ENCODE results near the gene COL4A5.
"Not testable (repeated sequence)": the region's sequence is repeated elsewhere in the genome, so short reads cannot be mapped to it uniquely, and the experiment has no call there.

COL4A5 gene

GRCh38 chrX:108456971-108457477 is 17.4 kb downstream of the COL4A5 start:
- DNase-seq: no peak

GRCh38 chrX:108464604-108465003 is 25.0 kb downstream of the COL4A5 start:
- DNase-seq: no peak

- DNase-seq: no peak
Observed at GRCh38 chrX:108468486-108468885, 28.8 kb downstream of the COL4A5 start.

- no peak for DNase-seq
Observed at GRCh38 chrX:108473979-108474378, 34.3 kb downstream of the COL4A5 start.

- DNase-seq: not testable (repeated sequence)
Observed at GRCh38 chrX:108481528-108481927, 41.9 kb downstream of the COL4A5 start.

GRCh38 chrX:108484251-108484650 is 44.6 kb downstream of the COL4A5 start:
- no peak for DNase-seq

- DNase-seq: no peak
Observed at GRCh38 chrX:108485960-108486359, 46.3 kb downstream of the COL4A5 start.

- DNase-seq: no peak
Observed at GRCh38 chrX:108494406-108495090, 54.9 kb downstream of the COL4A5 start.

GRCh38 chrX:108511721-108512120 is 72.1 kb downstream of the COL4A5 start:
- no peak for DNase-seq

- no peak for DNase-seq
Observed at GRCh38 chrX:108516184-108516583, 76.5 kb downstream of the COL4A5 start.

GRCh38 chrX:108527724-108528123 is 88.1 kb downstream of the COL4A5 start:
- no peak for DNase-seq

- no peak for DNase-seq
Observed at GRCh38 chrX:108537005-108537404, 97.4 kb downstream of the COL4A5 start.

- DNase-seq: no peak
Observed at GRCh38 chrX:108541286-108541685, 101.6 kb downstream of the COL4A5 start.

- no peak for DNase-seq
Observed at GRCh38 chrX:108557580-108557979, 117.9 kb downstream of the COL4A5 start.

GRCh38 chrX:108558217-108558616 is 118.6 kb downstream of the COL4A5 start:
- DNase-seq: no peak

GRCh38 chrX:108573136-108573535 is 133.5 kb downstream of the COL4A5 start:
- no peak for DNase-seq

GRCh38 chrX:108582151-108582550 is 142.5 kb downstream of the COL4A5 start:
- no peak for DNase-seq

GRCh38 chrX:108584617-108585211 is 145.1 kb downstream of the COL4A5 start:
- DNase-seq: no peak

- no peak for DNase-seq
Observed at GRCh38 chrX:108590496-108590895, 150.9 kb downstream of the COL4A5 start.

GRCh38 chrX:108601276-108601675 is 161.6 kb downstream of the COL4A5 start:
- DNase-seq: no peak

GRCh38 chrX:108610141-108610540 is 170.5 kb downstream of the COL4A5 start:
- DNase-seq: no peak

GRCh38 chrX:108614616-108615015 is 175.0 kb downstream of the COL4A5 start:
- DNase-seq: no peak

GRCh38 chrX:108640817-108641216 is 201.2 kb downstream of the COL4A5 start:
- no peak for DNase-seq

GRCh38 chrX:108641589-108642272 is 202.1 kb downstream of the COL4A5 start:
- no peak for DNase-seq
